ENCODE data around the gene NTSR1. TPM values are rescaled to one million over a fixed set of nuclear protein-coding genes. Genes with fewer than 3 reads are reported as not detected.

NTSR1 gene
- total and polyA plus RNA-seq, 7 donors, result 0.60 to 54.0 (median 8.8) TPM; not detected in 1

- TF ChIP-seq POLR2A (IDR thresholded peaks at IDR 0.05), result no peak
- peak in 2 of 4 experiments; percentile 34 to 35 for TF ChIP-seq CTCF (IDR thresholded peaks at IDR 0.05)
- DNase-seq, result no peak
- Histone ChIP-seq H3K36me3 (no peaks in the 10 kb centered on the region), H3K4me3 (peak overlapping the region in 3 of 4 donors; percentile 49 to 72 (median 69)), H3K4me1 (peaks cover 4 to 56% (median 56%) of the 10 kb centered on the region in 4 donors), H3K27me3 (peaks cover 7 to 32% (median 27%) of the 10 kb centered on the region in 3 donors), H3K27ac (peak overlapping the region in 3 of 4 donors; percentile 79 to 96 (median 88)), H3K9me3 (no peaks in the 10 kb centered on the region)
- 4 to 8% methylated on average over 20 of the region's 20 CpGs for WGBS, 2 donors
- intact Hi-C loops (cut with DNase I), result no loop called here
Observed at GRCh38 chr20:62707921-62708521, 615 bp upstream of the NTSR1 start.

GRCh38 chr20:62709537-62709905, 885 bp downstream of the NTSR1 start:
- peak overlapping the region; percentile 38 to 72 (median 59) for H3K4me3 ChIP-seq
- peak overlapping the region in 3 of 4 donors; percentile 79 to 96 (median 88) for H3K27ac ChIP-seq
- H3K27me3 ChIP-seq, result peaks cover 7 to 32% (median 27%) of the 10 kb centered on the region in 3 donors
- H3K36me3 ChIP-seq, result no peaks in the 10 kb centered on the region
- H3K9me3 ChIP-seq, result no peaks in the 10 kb centered on the region
- TF ChIP-seq CTCF (IDR thresholded peaks at IDR 0.05), result no peak
- H3K4me1 ChIP-seq, result peaks cover 4 to 56% (median 55%) of the 10 kb centered on the region in 4 donors
- DNase-seq, result no peak
- intact Hi-C loops (cut with DNase I), result no loop called here
- WGBS, 2 donors, result 86% methylated on average over 30 of the region's 30 CpGs

GRCh38 chr20:62710221-62710885, 1.7 kb downstream of the NTSR1 start:
- peaks cover 0 to 56% (median 55%) of the 10 kb centered on the region in 4 donors for H3K4me1 ChIP-seq
- no peak for DNase-seq
- TF ChIP-seq CTCF (IDR thresholded peaks at IDR 0.05), result no peak
- no peak for TF ChIP-seq POLR2A (IDR thresholded peaks at IDR 0.05)
- TF ChIP-seq POLR2AphosphoS5 (IDR thresholded peaks at IDR 0.05), result no peak
- peak overlapping the region in 3 of 4 donors; percentile 79 to 96 (median 88) for H3K27ac ChIP-seq
- 70 to 80% methylated on average over 20 of the region's 20 CpGs for WGBS, 2 donors
- H3K27me3 ChIP-seq, result peaks cover 7 to 32% (median 27%) of the 10 kb centered on the region in 3 donors
- H3K36me3 ChIP-seq, result no peaks in the 10 kb centered on the region
- peak overlapping the region; percentile 23 to 72 (median 59) for H3K4me3 ChIP-seq
- intact Hi-C loops (cut with DNase I), result loop anchor here (5.0 kb wide), 1 partner anchor 42 kb away; no protein-coding TSS in a partner anchor
- no peaks in the 10 kb centered on the region for H3K9me3 ChIP-seq

- intact Hi-C loops (cut with DNase I), result loop anchor here (5.0 kb wide), 1 partner anchor 41 kb away; no protein-coding TSS in a partner anchor
- H3K27me3 ChIP-seq, result peaks cover 7 to 32% (median 27%) of the 10 kb centered on the region in 3 donors
- peak overlapping the region in 3 of 4 donors; percentile 79 to 96 (median 88) for H3K27ac ChIP-seq
- H3K4me1 ChIP-seq, result peaks cover 0 to 63% (median 61%) of the 10 kb centered on the region in 4 donors
- TF ChIP-seq EP300 (IDR thresholded peaks at IDR 0.05) (no peak), POLR2A (IDR thresholded peaks at IDR 0.05) (peak in 1 of 2 donors; percentile 62), POLR2AphosphoS5 (IDR thresholded peaks at IDR 0.05) (peak in 3 of 4 donors; percentile 52 to 83 (median 64)), CTCF (IDR thresholded peaks at IDR 0.05) (no peak)
- peak overlapping the region; percentile 23 to 72 (median 59) for H3K4me3 ChIP-seq
- H3K9me3 ChIP-seq, result no peaks in the 10 kb centered on the region
- WGBS, 2 donors, result 52 to 64% methylated on average over 23 of the region's 23 CpGs
- peak; percentile 89 for DNase-seq
- no peaks in the 10 kb centered on the region for H3K36me3 ChIP-seq
Observed at GRCh38 chr20:62710886-62711702, 2.5 kb downstream of the NTSR1 start.

Data from sigmoid colon (tissue), 7 donors.